Kidney epithelial cell (primary cell): ENCODE data around the gene LTBP1. TPM values are rescaled to one million over a fixed set of nuclear protein-coding genes. Genes with fewer than 3 reads are reported as not detected.

Experiments
- DNase-seq: peaks from one replicate; pipeline ENCODE4 v3.0.0-alpha.2; 2010; ENCODE audit warnings: low read depth
- H3K27me3 ChIP-seq: 2 replicates; pipeline ENCODE4 v1.6.0; 2011; ENCODE audit warnings: low read length; ENCODE audit not compliant: control insufficient read depth, insufficient read depth
- H3K36me3 ChIP-seq: 2 replicates; pipeline ENCODE4 v1.5.1; 2011; ENCODE audit warnings: low read length; ENCODE audit not compliant: control insufficient read depth, insufficient read depth
- H3K4me3 ChIP-seq: 2 replicates; pipeline ENCODE4 v1.5.1; 2011; ENCODE audit warnings: low read depth, mild to moderate bottlenecking, control low read depth, low read length
- CTCF ChIP-seq: IDR thresholded peaks from 2 replicates; pipeline ENCODE4 v1.5.1; 2011; ENCODE audit warnings: mild to moderate bottlenecking, moderate library complexity, low read length, control low read depth, inconsistent platforms; ENCODE audit not compliant: insufficient read depth, poor library complexity, severe bottlenecking
- total RNA-seq: library from RNA; depleted of rRNA; stranded (reverse); fragments of >200 nt; gene quantifications from 2 replicates; pipeline ENCODE4 v1.2.3, GENCODE V29; 2015

LTBP1 gene
- total RNA-seq, 1 donor from 2014 or later: 39.3 TPM

GRCh38 chr2:33215983-33216382 lies 269.2 kb downstream of the LTBP1 start:
- Histone ChIP-seq H3K27me3 (no peaks in the 10 kb centered on the region), H3K36me3 (no peaks in the 10 kb centered on the region), H3K4me3 (no peak overlapping the region)
- TF ChIP-seq CTCF: no peak
- no peak for DNase-seq

- Histone ChIP-seq H3K36me3 (no peaks in the 10 kb centered on the region), H3K27me3 (no peaks in the 10 kb centered on the region), H3K4me3 (no peak overlapping the region)
- DNase-seq: no peak
- TF ChIP-seq CTCF: no peak
Observed at GRCh38 chr2:33216508-33217182, 269.9 kb downstream of the LTBP1 start.

GRCh38 chr2:33217406-33217805 lies 270.7 kb downstream of the LTBP1 start:
- no peak overlapping the region for H3K4me3 ChIP-seq
- no peak for DNase-seq
- no peak for TF ChIP-seq CTCF
- no peaks in the 10 kb centered on the region for H3K27me3 ChIP-seq
- no peaks in the 10 kb centered on the region for H3K36me3 ChIP-seq

- Histone ChIP-seq H3K36me3 (no peaks in the 10 kb centered on the region), H3K27me3 (no peaks in the 10 kb centered on the region), H3K4me3 (no peak overlapping the region)
- no peak for TF ChIP-seq CTCF
- no peak for DNase-seq
Observed at GRCh38 chr2:33219114-33219513, 272.4 kb downstream of the LTBP1 start.

- DNase-seq: no peak
- H3K36me3 ChIP-seq: no peaks in the 10 kb centered on the region
Observed at GRCh38 chr2:33219850-33220275, 273.1 kb downstream of the LTBP1 start.

More at GRCh38 chr2:33219850-33220275, 273.1 kb downstream of the LTBP1 start:
- Histone ChIP-seq H3K4me3 (no peak overlapping the region), H3K27me3 (no peaks in the 10 kb centered on the region)
- no peak for TF ChIP-seq CTCF
